NT2/D1 (cell line): ENCODE measurements around the gene PDIK1L.

Experiments used
- SUZ12 ChIP-seq: IDR thresholded peaks from 2 replicates; pipeline ENCODE4 v1.6.1; 2011; ENCODE audit not compliant: insufficient read length, insufficient read depth; ENCODE audit errors: extremely low read depth
- YY1 ChIP-seq: IDR thresholded peaks from 2 replicates; pipeline ENCODE4 v1.6.1; 2011; ENCODE audit not compliant: insufficient read length, insufficient read depth
- ZNF274 ChIP-seq: IDR thresholded peaks from 2 replicates; pipeline ENCODE4 v1.6.1; 2011; ENCODE audit warnings: mild to moderate bottlenecking, low read depth, low read length

DNA sequence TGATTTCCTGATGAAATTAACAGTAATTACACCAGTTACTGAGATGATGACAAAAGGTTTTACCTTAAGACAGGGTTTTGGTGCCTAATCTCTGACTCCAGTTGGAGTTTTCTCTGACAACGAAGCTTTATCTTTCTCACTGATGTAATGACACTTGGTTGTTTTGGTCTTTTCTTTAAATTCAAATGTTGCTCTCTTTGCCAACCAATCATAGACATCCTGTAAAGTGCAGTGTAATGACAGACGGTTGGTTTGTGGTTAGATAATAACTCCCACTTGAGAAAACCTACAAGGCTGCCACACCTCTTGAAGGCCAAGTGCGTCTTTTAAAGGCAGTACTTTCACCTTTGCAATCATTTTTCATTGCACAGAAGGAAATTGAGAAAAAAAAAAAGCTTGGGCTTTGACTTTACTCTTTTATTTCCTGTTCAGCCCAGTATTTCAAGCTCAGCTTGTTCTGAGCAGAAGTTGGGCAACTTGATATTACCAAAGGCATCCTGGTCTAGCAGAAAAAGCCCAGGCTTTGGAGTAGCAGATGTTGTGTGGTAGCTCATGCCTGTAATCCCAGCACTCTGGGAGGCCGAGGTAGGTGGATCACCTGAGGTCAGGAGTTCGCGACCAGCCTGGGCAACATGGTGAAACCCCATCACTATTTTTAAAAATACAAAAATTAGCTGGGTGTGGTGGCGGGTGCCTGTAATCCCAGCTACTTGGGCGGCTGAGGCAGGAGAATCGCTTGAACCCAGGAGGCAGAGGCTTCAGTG is 14.9 kb downstream of the PDIK1L start:
- TF ChIP-seq YY1 (no peak), ZNF274 (no peak), SUZ12 (no peak)
